ENCODE data around the gene ZDHHC20. TPM values are rescaled to one million over a fixed set of nuclear protein-coding genes. Genes with fewer than 3 reads are reported as not detected.

The ZDHHC20 gene
- total RNA-seq, 2 donors from 2014 or later: 70.3 to 80.7 TPM

- TF ChIP-seq CTCF (IDR thresholded peaks at IDR 0.05): no peak
- Histone ChIP-seq H3K27me3 (replicated peaks; ENCODE audit: insufficient read depth) (no peaks in the 10 kb centered on the region), H3K9me3 (no peaks in the 10 kb centered on the region), H3K4me3 (no peak overlapping the region), H3K4me1 (ENCODE audit: control insufficient read depth in 1 of 2, low read depth in 2 of 2) (no peaks in the 10 kb centered on the region), H3K27ac (no peak overlapping the region), H3K36me3 (no peaks in the 10 kb centered on the region)
- ATAC-seq (ENCODE audit: insufficient number of reproducible peaks, low FRiP score, low read depth): no peak
- no peak for DNase-seq (ENCODE audit: low spot score)
Measured at GRCh38 chr13:21338639-21339278, 120.3 kb downstream of the ZDHHC20 start.

- TF ChIP-seq CTCF (IDR thresholded peaks at IDR 0.05): no peak
- Histone ChIP-seq H3K4me1 (ENCODE audit: control insufficient read depth in 1 of 2, low read depth in 2 of 2) (no peaks in the 10 kb centered on the region), H3K4me3 (no peak overlapping the region), H3K27me3 (replicated peaks; ENCODE audit: insufficient read depth) (no peaks in the 10 kb centered on the region), H3K27ac (no peak overlapping the region), H3K9me3 (no peaks in the 10 kb centered on the region), H3K36me3 (no peaks in the 10 kb centered on the region)
- DNase-seq (ENCODE audit: low spot score): no peak
- ATAC-seq (ENCODE audit: insufficient number of reproducible peaks, low FRiP score, low read depth): no peak
Measured at GRCh38 chr13:21338156-21338555, 120.9 kb downstream of the ZDHHC20 start.

GRCh38 chr13:21336609-21337349, 122.3 kb downstream of the ZDHHC20 start:
- DNase-seq (ENCODE audit: low spot score) (no peak), ATAC-seq (ENCODE audit: insufficient number of reproducible peaks, low FRiP score, low read depth) (no peak)
- Histone ChIP-seq H3K27me3 (replicated peaks; ENCODE audit: insufficient read depth) (no peaks in the 10 kb centered on the region), H3K4me3 (no peak overlapping the region), H3K36me3 (no peaks in the 10 kb centered on the region), H3K9me3 (no peaks in the 10 kb centered on the region), H3K27ac (no peak overlapping the region), H3K4me1 (ENCODE audit: control insufficient read depth in 1 of 2, low read depth in 2 of 2) (no peaks in the 10 kb centered on the region)
- no peak for TF ChIP-seq CTCF (IDR thresholded peaks at IDR 0.05)

GRCh38 chr13:21333186-21333585, 125.9 kb downstream of the ZDHHC20 start:
- H3K4me1 ChIP-seq (ENCODE audit: control insufficient read depth in 1 of 2, low read depth in 2 of 2): no peaks in the 10 kb centered on the region
- no peak overlapping the region for H3K27ac ChIP-seq
- H3K9me3 ChIP-seq: no peaks in the 10 kb centered on the region
- no peak for TF ChIP-seq CTCF (IDR thresholded peaks at IDR 0.05)
- no peaks in the 10 kb centered on the region for H3K27me3 ChIP-seq (replicated peaks; ENCODE audit: insufficient read depth)
- ATAC-seq (ENCODE audit: insufficient number of reproducible peaks, low FRiP score, low read depth) (no peak), DNase-seq (ENCODE audit: low spot score) (no peak)
- no peak overlapping the region for H3K4me3 ChIP-seq
- H3K36me3 ChIP-seq: no peaks in the 10 kb centered on the region

GRCh38 chr13:21330126-21330861, 128.8 kb downstream of the ZDHHC20 start:
- no peak for DNase-seq (ENCODE audit: low spot score)
- no peak overlapping the region for H3K4me3 ChIP-seq
- no peak for TF ChIP-seq CTCF (IDR thresholded peaks at IDR 0.05)

More at GRCh38 chr13:21330126-21330861, 128.8 kb downstream of the ZDHHC20 start:
- Histone ChIP-seq H3K27ac (no peak overlapping the region), H3K27me3 (replicated peaks; ENCODE audit: insufficient read depth) (no peaks in the 10 kb centered on the region), H3K4me1 (ENCODE audit: control insufficient read depth in 1 of 2, low read depth in 2 of 2) (no peaks in the 10 kb centered on the region), H3K9me3 (no peaks in the 10 kb centered on the region), H3K36me3 (no peaks in the 10 kb centered on the region)
- ATAC-seq (ENCODE audit: insufficient number of reproducible peaks, low FRiP score, low read depth): no peak
